NOMO-1 treated with DMSO at 0.1 percent for 48 hours (cell line): Measurements from ENCODE around the gene PPP1R12B.
A peak's percentile ranks its signal among the peaks of the same experiment; 100 is the strongest.
"Not testable (repeated sequence)": the region's sequence is repeated elsewhere in the genome, so short reads cannot be mapped to it uniquely, and the experiment has no call there.

Experiments used
- DNase-seq: peaks from one replicate; lab custom pipeline; 2025; ENCODE audit not compliant: unreplicated experiment; lab: John Stamatoyannopoulos, UW

Gene PPP1R12B

GRCh38 chr1:202521886-202522285, 173.4 kb downstream of the PPP1R12B start:
- DNase-seq = no peak

- DNase-seq = peak; percentile 61
Observed at GRCh38 chr1:202526056-202526455, 177.6 kb downstream of the PPP1R12B start.

GRCh38 chr1:202528096-202528722, 179.7 kb downstream of the PPP1R12B start:
- not testable (repeated sequence) for DNase-seq

GRCh38 chr1:202530686-202531085, 182.2 kb downstream of the PPP1R12B start:
- DNase-seq = peak; percentile 38

GRCh38 chr1:202531472-202531811, 182.9 kb downstream of the PPP1R12B start:
- DNase-seq = peak; percentile 22

GRCh38 chr1:202531812-202532616, 183.5 kb downstream of the PPP1R12B start:
- not testable (repeated sequence) for DNase-seq

- peak; percentile 23 for DNase-seq
Observed at GRCh38 chr1:202539166-202539574, 190.7 kb downstream of the PPP1R12B start.

GRCh38 chr1:202539583-202539982, 191.1 kb downstream of the PPP1R12B start:
- not testable (repeated sequence) for DNase-seq

GRCh38 chr1:202540014-202540413, 191.5 kb downstream of the PPP1R12B start:
- no peak for DNase-seq

GRCh38 chr1:202540448-202540847, 191.9 kb downstream of the PPP1R12B start:
- no peak for DNase-seq

- DNase-seq = not testable (repeated sequence)
Observed at GRCh38 chr1:202540858-202541257, 192.4 kb downstream of the PPP1R12B start.

GRCh38 chr1:202542415-202542814, 193.9 kb downstream of the PPP1R12B start:
- not testable (repeated sequence) for DNase-seq

- not testable (repeated sequence) for DNase-seq
Observed at GRCh38 chr1:202543537-202543936, 195.0 kb downstream of the PPP1R12B start.

GRCh38 chr1:202544766-202545449, 196.4 kb downstream of the PPP1R12B start:
- not testable (repeated sequence) for DNase-seq

GRCh38 chr1:202545647-202546303, 197.3 kb downstream of the PPP1R12B start:
- DNase-seq = not testable (repeated sequence)

GRCh38 chr1:202546377-202546776, 197.9 kb downstream of the PPP1R12B start:
- DNase-seq = not testable (repeated sequence)

- not testable (repeated sequence) for DNase-seq
Observed at GRCh38 chr1:202546796-202547195, 198.3 kb downstream of the PPP1R12B start.

GRCh38 chr1:202547215-202547614, 198.7 kb downstream of the PPP1R12B start:
- DNase-seq = no peak

GRCh38 chr1:202550088-202550487, 201.6 kb downstream of the PPP1R12B start:
- not testable (repeated sequence) for DNase-seq

- DNase-seq = no peak
Observed at GRCh38 chr1:202551683-202552082, 203.2 kb downstream of the PPP1R12B start.

GRCh38 chr1:202552615-202553014, 204.1 kb downstream of the PPP1R12B start:
- not testable (repeated sequence) for DNase-seq
